Stimulated activated CD4-positive, alpha-beta T cell treated with anti-CD3 and anti-CD28 coated beads, Interleukin-2, amount 100 ng/mL, for 48 hours (primary cell): ENCODE data around the gene VPS4B.
"Not testable (repeated sequence)": the region's sequence is repeated elsewhere in the genome, so short reads cannot be mapped to it uniquely, and the experiment has no call there.

Source experiments
- DNase-seq, 2 donors: peaks; one replicate each; pipeline ENCODE4 v3.0.0-alpha.2; 2020

The VPS4B gene

GRCh38 chr18:63422087-63422863 lies at the start of gene VPS4B:
Gene VPS4B (minus strand): TSS chr18:63422476. CDS start chr18:63422259, 217 bp downstream.
- peak; percentile 98 to 99 for DNase-seq

- DNase-seq = no peak
These were observed 48.5 kb upstream of the VPS4B start for GRCh38 chr18:63470751-63471150.

GRCh38 chr18:63468575-63468974 lies 46.3 kb upstream of the VPS4B start:
- no peak for DNase-seq

- DNase-seq = no peak
These were observed 45.4 kb upstream of the VPS4B start for GRCh38 chr18:63467699-63468098.

- DNase-seq = no peak
These were observed 42.8 kb upstream of the VPS4B start for GRCh38 chr18:63465059-63465458.

- no peak for DNase-seq
These were observed 42.2 kb upstream of the VPS4B start for GRCh38 chr18:63464434-63464833.

GRCh38 chr18:63460414-63460813 lies 38.1 kb upstream of the VPS4B start:
- DNase-seq = no peak

GRCh38 chr18:63457977-63458376 lies 35.7 kb upstream of the VPS4B start:
- no peak for DNase-seq

GRCh38 chr18:63454497-63454896 lies 32.2 kb upstream of the VPS4B start:
- DNase-seq = no peak

GRCh38 chr18:63452751-63453150 lies 30.5 kb upstream of the VPS4B start:
- DNase-seq = not testable (repeated sequence)

GRCh38 chr18:63451799-63452660 lies 29.8 kb upstream of the VPS4B start:
- DNase-seq = no peak

GRCh38 chr18:63449426-63449825 lies 27.1 kb upstream of the VPS4B start:
- no peak for DNase-seq

- DNase-seq = no peak
These were observed 24.8 kb upstream of the VPS4B start for GRCh38 chr18:63447066-63447465.

GRCh38 chr18:63446266-63446665 lies 24.0 kb upstream of the VPS4B start:
- no peak for DNase-seq

- no peak for DNase-seq
These were observed 22.8 kb upstream of the VPS4B start for GRCh38 chr18:63445037-63445436.

GRCh38 chr18:63444580-63444979 lies 22.3 kb upstream of the VPS4B start:
- no peak for DNase-seq

GRCh38 chr18:63443829-63444228 lies 21.6 kb upstream of the VPS4B start:
- DNase-seq = no peak

GRCh38 chr18:63440881-63441280 lies 18.6 kb upstream of the VPS4B start:
- DNase-seq = no peak

- no peak for DNase-seq
These were observed 17.9 kb upstream of the VPS4B start for GRCh38 chr18:63440219-63440618.

- peak; percentile 32 to 39 for DNase-seq
These were observed 17.1 kb upstream of the VPS4B start for GRCh38 chr18:63439334-63439733.

GRCh38 chr18:63438181-63438580 lies 15.9 kb upstream of the VPS4B start:
- DNase-seq = no peak

- no peak for DNase-seq
These were observed 11.1 kb upstream of the VPS4B start for GRCh38 chr18:63433334-63433866.

- DNase-seq = no peak
These were observed 8.9 kb upstream of the VPS4B start for GRCh38 chr18:63431180-63431579.

- no peak for DNase-seq
These were observed 8.2 kb upstream of the VPS4B start for GRCh38 chr18:63430526-63430925.
